HuH-7 (cell line): ENCODE data around the gene KIF12.
A peak's percentile ranks its signal among the peaks of the same experiment; 100 is the strongest.

Source experiments
- DNase-seq: peaks from one replicate; pipeline ENCODE4 v3.0.0; 2011; ENCODE audit warnings: low spot score

The KIF12 gene

GRCh38 chr9:114123031-114123977, 24.2 kb upstream of the KIF12 start:
- no peak for DNase-seq

GRCh38 chr9:114122136-114123027, 23.3 kb upstream of the KIF12 start:
- no peak for DNase-seq

- DNase-seq = no peak
These were observed 22.4 kb upstream of the KIF12 start for GRCh38 chr9:114121227-114122135.

- no peak for DNase-seq
These were observed 21.3 kb upstream of the KIF12 start for GRCh38 chr9:114120192-114121014.

- no peak for DNase-seq
These were observed 20.4 kb upstream of the KIF12 start for GRCh38 chr9:114119242-114120191.

GRCh38 chr9:114117996-114118830, 19.1 kb upstream of the KIF12 start:
- peak; percentile 58 for DNase-seq

GRCh38 chr9:114117614-114117995, 18.5 kb upstream of the KIF12 start:
- no peak for DNase-seq

- DNase-seq = no peak
These were observed 17.1 kb upstream of the KIF12 start for GRCh38 chr9:114116126-114116747.

- no peak for DNase-seq
These were observed 16.6 kb upstream of the KIF12 start for GRCh38 chr9:114115654-114116125.

GRCh38 chr9:114114364-114114763, 15.3 kb upstream of the KIF12 start:
- no peak for DNase-seq

- DNase-seq = no peak
These were observed 13.9 kb upstream of the KIF12 start for GRCh38 chr9:114112778-114113584.

GRCh38 chr9:114112325-114112724, 13.2 kb upstream of the KIF12 start:
- no peak for DNase-seq

GRCh38 chr9:114110180-114110579, 11.1 kb upstream of the KIF12 start:
- no peak for DNase-seq

- no peak for DNase-seq
These were observed 10.0 kb upstream of the KIF12 start for GRCh38 chr9:114109124-114109523.

- DNase-seq = peak; percentile 89
These were observed 9.1 kb upstream of the KIF12 start for GRCh38 chr9:114108016-114108833.

GRCh38 chr9:114107286-114108001, 8.4 kb upstream of the KIF12 start:
- DNase-seq = no peak
